Karpas-422 (cell line): ENCODE measurements around the gene MEDAG. TPM values are rescaled to one million over a fixed set of nuclear protein-coding genes. Genes with fewer than 3 reads are reported as not detected.

Source experiments
- DNase-seq: peaks from one replicate; pipeline ENCODE4 v3.0.0-alpha.2; 2015
- H2AFZ ChIP-seq: fragments of 200-600 bp; sonication (generic); 2 replicates; pipeline ENCODE4 v1.6.1; 2014; ENCODE audit warnings: antibody characterized with exemption, low read length, mixed read lengths
- H3K27ac ChIP-seq: fragments of 200-600 bp; sonication (generic); 2 replicates; pipeline ENCODE4 v1.5.1; 2014; ENCODE audit warnings: mild to moderate bottlenecking, low read length, moderate library complexity
- H3K27me3 ChIP-seq: fragments of 200-600 bp; sonication (generic); 2 replicates; pipeline ENCODE4 v1.6.1; 2014; ENCODE audit warnings: low read length, mixed read lengths
- H3K36me3 ChIP-seq: fragments of 200-600 bp; sonication (generic); 2 replicates; pipeline ENCODE4 v1.6.1; 2014; ENCODE audit warnings: low read length, mixed read lengths; ENCODE audit not compliant: insufficient read depth
- H3K4me1 ChIP-seq: fragments of 200-600 bp; sonication (generic); 2 replicates; pipeline ENCODE4 v1.6.1; 2014; ENCODE audit warnings: mild to moderate bottlenecking, low read length, mixed read lengths
- H3K4me2 ChIP-seq: fragments of 200-600 bp; sonication (generic); 2 replicates; pipeline ENCODE4 v1.6.1; 2014; ENCODE audit warnings: low read length, low read depth, mild to moderate bottlenecking; ENCODE audit not compliant: poor library complexity, severe bottlenecking
- H3K4me3 ChIP-seq: fragments of 200-600 bp; sonication (generic); 2 replicates; pipeline ENCODE4 v1.5.1; 2014; ENCODE audit warnings: mild to moderate bottlenecking, antibody characterized with exemption, low read length, mixed read lengths
- H3K79me2 ChIP-seq: fragments of 200-600 bp; sonication (generic); 2 replicates; pipeline ENCODE4 v1.6.1; 2014; ENCODE audit warnings: mild to moderate bottlenecking, low read length, mixed read lengths
- H3K9ac ChIP-seq: fragments of 200-600 bp; sonication (generic); 2 replicates; pipeline ENCODE4 v1.6.0; 2014; ENCODE audit warnings: low read length
- H3K9me2 ChIP-seq: fragments of 200-600 bp; sonication (generic), shearing (Covaris generic); replicated peaks from 2 replicates; pipeline ENCODE4 v1.6.0; 2014; ENCODE audit warnings: mild to moderate bottlenecking, low read length, moderate library complexity; ENCODE audit not compliant: insufficient read depth
- H3K9me3 ChIP-seq: fragments of 300-700, 200-600 bp; sonication (generic); 2 replicates; pipeline ENCODE4 v1.6.1; 2014; ENCODE audit warnings: low read length, mixed read lengths
- H4K20me1 ChIP-seq: fragments of 200-600 bp; sonication (generic); 2 replicates; pipeline ENCODE4 v1.6.1; 2014; ENCODE audit warnings: mild to moderate bottlenecking, antibody characterized with exemption, low read length, low read depth; ENCODE audit not compliant: insufficient read depth
- total RNA-seq: library from RNA; depleted of rRNA; stranded (reverse); fragments of >200 nt; shearing (Covaris generic); gene quantifications from 2 replicates; pipeline ENCODE4 v1.2.3, GENCODE V29; 2014; ENCODE audit warnings: low replicate concordance

MEDAG gene
- total RNA-seq, 1 experiment from 2014 or later: not detected

DNA sequence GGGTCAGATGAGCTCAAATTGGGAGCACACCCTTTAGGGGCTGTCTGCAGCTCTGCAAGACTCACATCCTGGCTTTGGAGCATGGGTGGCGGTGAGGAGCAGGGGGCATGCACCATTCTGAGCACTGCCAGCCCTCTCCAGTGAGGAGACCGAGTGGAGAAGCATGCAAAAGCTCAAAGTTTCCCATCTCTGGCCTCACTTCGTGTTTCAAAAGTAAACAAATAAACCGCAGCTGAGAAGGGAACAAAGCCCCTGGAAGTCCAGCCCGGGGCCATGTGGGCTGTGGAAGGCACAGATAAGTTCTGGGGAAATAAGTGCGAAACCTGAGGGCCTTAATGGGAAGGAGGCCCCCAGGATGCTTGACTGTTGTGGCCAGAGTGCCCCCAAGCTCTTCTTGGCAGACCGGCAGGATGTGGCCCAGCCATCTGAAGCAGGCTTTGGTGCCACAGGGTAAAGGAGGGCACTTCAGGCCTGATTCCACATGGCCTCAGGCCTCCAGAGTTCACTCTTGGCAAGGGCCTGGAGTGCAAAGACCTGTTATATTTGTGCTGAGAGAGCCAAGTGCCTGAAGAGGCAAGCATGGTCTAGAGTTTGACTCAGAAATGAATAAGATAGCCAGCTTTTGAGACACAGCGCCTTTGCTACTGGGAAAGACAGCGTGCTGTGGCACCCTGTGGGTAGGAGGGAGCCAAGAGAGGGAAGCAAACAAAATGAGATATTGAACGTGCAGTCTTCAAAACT, 1.2 kb downstream of the MEDAG start:
- Histone ChIP-seq H2AFZ (no peak overlapping the region), H3K4me1 (no peaks in the 10 kb centered on the region), H3K27ac (no peak overlapping the region), H3K4me2 (no peak overlapping the region), H3K9me3 (no peaks in the 10 kb centered on the region), H3K79me2 (no peaks in the 10 kb centered on the region), H3K9ac (no peak overlapping the region), H4K20me1 (no peaks in the 10 kb centered on the region), H3K9me2 (no peaks in the 10 kb centered on the region), H3K4me3 (no peak overlapping the region), H3K36me3 (no peaks in the 10 kb centered on the region), H3K27me3 (no peaks in the 10 kb centered on the region)
- no peak for DNase-seq

GRCh38 chr13:30908416-30908980, 2.4 kb downstream of the MEDAG start:
- Histone ChIP-seq H3K36me3 (no peaks in the 10 kb centered on the region), H3K4me1 (no peaks in the 10 kb centered on the region), H3K9me3 (no peaks in the 10 kb centered on the region), H3K27me3 (no peaks in the 10 kb centered on the region), H3K79me2 (no peaks in the 10 kb centered on the region), H4K20me1 (no peaks in the 10 kb centered on the region), H2AFZ (no peak overlapping the region), H3K4me2 (no peak overlapping the region), H3K4me3 (no peak overlapping the region), H3K27ac (no peak overlapping the region), H3K9ac (no peak overlapping the region), H3K9me2 (no peaks in the 10 kb centered on the region)
- DNase-seq: no peak

- H3K9me3 ChIP-seq: no peaks in the 10 kb centered on the region
- no peaks in the 10 kb centered on the region for H3K9me2 ChIP-seq
- DNase-seq: no peak
- H3K9ac ChIP-seq: no peak overlapping the region
- H3K36me3 ChIP-seq: no peaks in the 10 kb centered on the region
- H2AFZ ChIP-seq: no peak overlapping the region
- H3K79me2 ChIP-seq: no peaks in the 10 kb centered on the region
- H3K27ac ChIP-seq: no peak overlapping the region
- no peaks in the 10 kb centered on the region for H3K4me1 ChIP-seq
- H3K4me2 ChIP-seq: no peak overlapping the region
- H3K4me3 ChIP-seq: no peak overlapping the region
- H3K27me3 ChIP-seq: no peaks in the 10 kb centered on the region
- H4K20me1 ChIP-seq: no peaks in the 10 kb centered on the region
Observed at GRCh38 chr13:30910676-30911075, 4.6 kb downstream of the MEDAG start.

DNA sequence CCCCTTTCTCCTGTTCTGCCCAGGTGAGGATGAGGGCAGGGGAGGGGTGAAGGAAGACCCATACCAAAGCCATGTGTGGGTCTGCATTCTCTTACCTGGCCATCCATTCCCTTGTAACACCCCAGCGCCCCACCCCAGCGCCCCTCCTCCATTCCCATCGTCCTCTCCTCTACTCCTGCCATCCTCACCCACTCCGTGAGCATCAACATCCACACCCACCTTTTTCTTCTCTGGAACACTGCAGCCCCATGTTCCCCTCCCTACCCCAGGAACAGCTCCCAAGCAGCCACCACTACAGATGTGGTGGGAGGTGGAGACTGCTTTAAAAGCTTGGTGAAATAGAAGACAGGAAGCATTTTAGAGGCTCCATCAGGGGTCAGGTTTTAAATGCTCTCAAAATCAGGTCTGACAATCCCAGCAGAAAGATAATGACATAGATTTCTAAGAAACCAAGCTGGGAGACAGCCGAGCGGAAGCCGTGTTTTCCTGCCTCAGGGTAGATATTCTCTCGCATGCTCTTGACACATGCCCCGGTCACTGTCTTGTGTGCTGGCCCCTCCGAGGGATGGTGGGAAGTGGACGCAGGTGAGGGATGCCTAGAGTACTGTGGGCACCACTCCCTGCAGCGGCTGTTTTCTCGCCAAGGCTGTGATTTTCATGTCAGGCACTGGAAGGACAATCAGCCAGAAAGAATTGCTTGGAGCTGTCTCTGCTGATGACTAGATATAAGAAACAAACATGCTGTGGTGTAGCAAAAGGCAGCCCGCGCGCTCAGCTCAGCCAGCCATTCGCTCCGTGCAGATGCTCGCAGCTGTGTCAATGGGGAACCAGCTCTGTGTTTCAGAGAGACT, 9.8 kb downstream of the MEDAG start:
- Histone ChIP-seq H3K9me2 (no peaks in the 10 kb centered on the region), H3K79me2 (no peaks in the 10 kb centered on the region), H4K20me1 (no peaks in the 10 kb centered on the region), H3K4me2 (no peak overlapping the region), H3K36me3 (no peaks in the 10 kb centered on the region), H3K9ac (no peak overlapping the region), H3K4me3 (no peak overlapping the region), H3K9me3 (no peaks in the 10 kb centered on the region), H2AFZ (no peak overlapping the region), H3K4me1 (no peaks in the 10 kb centered on the region), H3K27me3 (no peaks in the 10 kb centered on the region), H3K27ac (no peak overlapping the region)
- DNase-seq: no peak

GRCh38 chr13:30916991-30917390, 10.9 kb downstream of the MEDAG start:
- Histone ChIP-seq H3K9me2 (no peaks in the 10 kb centered on the region), H3K79me2 (no peaks in the 10 kb centered on the region), H2AFZ (no peak overlapping the region), H3K27ac (no peak overlapping the region), H3K36me3 (no peaks in the 10 kb centered on the region), H4K20me1 (no peaks in the 10 kb centered on the region), H3K4me2 (no peak overlapping the region), H3K9me3 (no peaks in the 10 kb centered on the region), H3K4me1 (no peaks in the 10 kb centered on the region), H3K27me3 (no peaks in the 10 kb centered on the region), H3K9ac (no peak overlapping the region), H3K4me3 (no peak overlapping the region)
- DNase-seq: no peak

DNA sequence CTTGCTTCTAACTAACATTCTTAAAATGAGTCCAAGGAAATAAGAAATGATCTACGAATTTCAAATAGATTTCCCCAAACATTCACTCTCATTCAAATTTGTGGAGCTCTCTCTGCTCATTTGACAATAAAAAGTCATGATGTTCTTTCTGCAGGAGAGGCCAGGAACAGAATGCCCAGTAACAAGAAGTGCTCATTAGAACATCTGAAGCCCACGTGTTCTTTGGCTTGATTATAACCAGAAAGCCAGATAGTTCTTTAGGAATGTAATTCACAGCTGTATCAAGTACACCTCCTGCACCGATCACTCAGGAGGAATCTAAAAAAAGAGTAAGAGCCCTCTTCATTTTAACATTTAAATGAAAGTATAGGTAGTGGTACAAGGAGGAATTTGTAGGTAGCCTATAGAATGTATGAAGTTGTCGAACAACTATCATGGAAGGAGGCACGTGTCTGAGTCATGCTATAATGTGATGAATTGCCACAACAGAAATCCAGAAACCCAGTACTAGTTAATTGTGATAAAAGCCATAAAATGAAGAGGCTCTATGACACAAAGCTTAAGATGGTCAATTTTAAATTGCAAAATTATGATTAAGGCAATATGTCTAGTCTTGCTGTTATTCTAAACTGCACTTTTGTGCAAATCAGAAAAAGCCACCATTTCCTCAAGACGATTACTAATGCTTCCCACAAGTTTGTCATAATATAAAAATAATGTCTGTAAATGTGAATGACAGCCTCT, 12.8 kb downstream of the MEDAG start:
- H3K9ac ChIP-seq: no peak overlapping the region

GRCh38 chr13:30920162-30920909, 14.3 kb downstream of the MEDAG start:
- H3K27ac ChIP-seq: no peak overlapping the region
- H3K36me3 ChIP-seq: no peaks in the 10 kb centered on the region
- no peaks in the 10 kb centered on the region for H3K9me2 ChIP-seq
- no peaks in the 10 kb centered on the region for H3K27me3 ChIP-seq
- no peak overlapping the region for H3K4me3 ChIP-seq
- DNase-seq: no peak
- H3K4me1 ChIP-seq: no peaks in the 10 kb centered on the region
- no peak overlapping the region for H3K9ac ChIP-seq
- H3K4me2 ChIP-seq: no peak overlapping the region
- H2AFZ ChIP-seq: no peak overlapping the region
- H3K9me3 ChIP-seq: no peaks in the 10 kb centered on the region
- no peaks in the 10 kb centered on the region for H4K20me1 ChIP-seq
- H3K79me2 ChIP-seq: no peaks in the 10 kb centered on the region

More for the DNA sequence above, 12.8 kb downstream of the MEDAG start:
- no peaks in the 10 kb centered on the region for H4K20me1 ChIP-seq
- H3K9me3 ChIP-seq: no peaks in the 10 kb centered on the region
- no peaks in the 10 kb centered on the region for H3K36me3 ChIP-seq
- H3K9me2 ChIP-seq: no peaks in the 10 kb centered on the region
- H3K4me2 ChIP-seq: no peak overlapping the region
- H2AFZ ChIP-seq: no peak overlapping the region
- no peak for DNase-seq
- H3K4me1 ChIP-seq: no peaks in the 10 kb centered on the region
- no peaks in the 10 kb centered on the region for H3K79me2 ChIP-seq
- H3K27ac ChIP-seq: no peak overlapping the region
- no peak overlapping the region for H3K4me3 ChIP-seq
- no peaks in the 10 kb centered on the region for H3K27me3 ChIP-seq
